GM21367 (cell line): ENCODE data around the gene CTAGE6.
A peak's percentile ranks its signal among the peaks of the same experiment; 100 is the strongest.
"Not testable (repeated sequence)": the region's sequence is repeated elsewhere in the genome, so short reads cannot be mapped to it uniquely, and the experiment has no call there.

Experiments
- ATAC-seq: cut with Tn5 transposase; IDR thresholded peaks from one replicate; pipeline ENCODE4 v1.9.1; 2021; ENCODE audit not compliant: unreplicated experiment

Gene CTAGE6, protein sequence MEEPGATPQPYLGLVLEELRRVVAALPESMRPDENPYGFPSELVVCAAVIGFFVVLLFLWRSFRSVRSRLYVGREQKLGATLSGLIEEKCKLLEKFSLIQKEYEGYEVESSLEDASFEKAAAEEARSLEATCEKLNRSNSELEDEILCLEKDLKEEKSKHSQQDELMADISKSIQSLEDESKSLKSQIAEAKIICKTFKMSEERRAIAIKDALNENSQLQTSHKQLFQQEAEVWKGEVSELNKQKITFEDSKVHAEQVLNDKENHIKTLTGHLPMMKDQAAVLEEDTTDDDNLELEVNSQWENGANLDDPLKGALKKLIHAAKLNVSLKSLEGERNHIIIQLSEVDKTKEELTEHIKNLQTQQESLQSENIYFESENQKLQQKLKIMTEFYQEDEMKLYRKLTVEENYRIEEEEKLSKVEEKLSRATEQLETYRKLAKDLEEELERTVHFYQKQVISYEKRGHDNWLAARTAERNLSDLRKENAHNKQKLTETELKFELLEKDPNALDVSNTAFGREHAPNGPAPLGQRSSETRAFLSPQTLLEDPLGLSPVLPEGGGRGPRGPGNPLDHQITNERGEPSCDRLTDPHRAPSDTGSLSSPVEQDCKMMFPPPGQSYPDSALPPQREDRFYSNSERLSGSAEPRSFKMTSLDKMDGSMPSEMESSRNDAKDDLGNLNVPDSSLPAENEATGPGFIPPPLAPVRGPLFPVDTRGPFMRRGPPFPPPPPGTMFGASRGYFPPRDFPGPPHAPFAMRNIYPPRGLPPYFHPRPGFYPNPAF

DNA sequence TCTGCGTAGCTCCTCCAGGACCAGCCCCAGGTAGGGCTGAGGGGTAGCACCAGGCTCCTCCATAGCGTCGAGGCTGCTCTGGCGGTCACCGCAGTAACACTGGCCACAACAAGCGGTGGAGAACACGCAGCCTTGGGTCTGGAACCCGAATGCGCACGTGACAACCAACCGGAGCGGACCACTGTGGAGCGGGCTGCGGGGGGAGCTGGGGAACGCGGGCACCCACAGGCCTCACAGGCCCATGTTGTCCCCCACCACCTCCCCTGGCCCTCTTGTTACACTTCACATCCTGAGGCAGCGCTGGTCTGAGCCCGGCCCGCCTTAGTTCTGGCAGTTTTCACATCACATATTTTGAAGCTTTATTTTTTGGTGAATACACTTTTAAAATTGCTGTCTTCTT is at the start of gene CTAGE6:
Gene CTAGE6 (minus strand): TSS at position 101 of the 400 bp plus-strand sequence. CDS start 38 bp downstream, at position 63.
- not testable (repeated sequence) for ATAC-seq

DNA sequence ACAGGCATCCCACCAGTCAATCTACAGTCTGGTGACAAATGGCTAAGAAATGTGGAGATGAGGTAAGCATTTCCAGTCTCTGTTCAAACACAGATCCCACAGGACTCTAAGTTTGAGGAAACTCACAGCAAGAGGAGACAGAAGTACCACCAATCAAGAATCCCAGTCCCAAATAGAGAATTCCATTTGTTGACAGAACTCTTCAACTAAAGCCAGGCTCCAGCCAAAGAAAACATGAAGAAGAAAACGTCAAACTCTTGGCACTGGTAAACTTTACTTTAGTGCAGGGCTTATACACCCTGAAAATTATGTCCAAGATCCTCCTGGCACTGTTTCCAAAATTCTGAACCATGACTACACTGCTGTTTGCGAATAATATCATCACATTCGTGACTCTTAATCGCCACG is 49.2 kb upstream of the CTAGE6 start:
- not testable (repeated sequence) for ATAC-seq

GRCh38 chr7:143797896-143798290 is 40.4 kb upstream of the CTAGE6 start:
- ATAC-seq: not testable (repeated sequence)

GRCh38 chr7:143797119-143797895 is 39.8 kb upstream of the CTAGE6 start:
- ATAC-seq: not testable (repeated sequence)

DNA sequence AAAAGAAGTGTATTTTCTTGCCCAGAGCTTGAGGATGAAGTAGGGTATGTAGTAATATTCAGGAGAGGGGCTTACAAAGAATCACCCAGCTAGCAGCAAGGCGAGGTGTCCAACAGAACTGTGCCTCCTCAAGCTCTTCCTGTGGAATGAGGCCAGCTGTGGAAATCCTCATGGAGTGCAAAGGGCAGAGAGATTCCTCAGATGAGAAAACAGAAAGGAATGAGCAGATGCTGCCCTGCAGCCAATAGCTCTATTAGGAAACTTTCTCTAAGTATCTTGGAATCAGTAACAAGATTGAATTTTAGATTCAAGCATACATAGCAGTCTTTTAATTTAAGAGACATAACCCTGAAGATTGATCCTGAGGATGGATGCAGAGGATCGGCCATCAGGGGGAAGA is 38.2 kb upstream of the CTAGE6 start:
- ATAC-seq: not testable (repeated sequence)

GRCh38 chr7:143792633-143793032 is 35.1 kb upstream of the CTAGE6 start:
- not testable (repeated sequence) for ATAC-seq

- not testable (repeated sequence) for ATAC-seq
These were observed 28.1 kb upstream of the CTAGE6 start for GRCh38 chr7:143785415-143786182.

- ATAC-seq: not testable (repeated sequence)
These were observed 22.1 kb upstream of the CTAGE6 start for GRCh38 chr7:143779591-143779990.

DNA sequence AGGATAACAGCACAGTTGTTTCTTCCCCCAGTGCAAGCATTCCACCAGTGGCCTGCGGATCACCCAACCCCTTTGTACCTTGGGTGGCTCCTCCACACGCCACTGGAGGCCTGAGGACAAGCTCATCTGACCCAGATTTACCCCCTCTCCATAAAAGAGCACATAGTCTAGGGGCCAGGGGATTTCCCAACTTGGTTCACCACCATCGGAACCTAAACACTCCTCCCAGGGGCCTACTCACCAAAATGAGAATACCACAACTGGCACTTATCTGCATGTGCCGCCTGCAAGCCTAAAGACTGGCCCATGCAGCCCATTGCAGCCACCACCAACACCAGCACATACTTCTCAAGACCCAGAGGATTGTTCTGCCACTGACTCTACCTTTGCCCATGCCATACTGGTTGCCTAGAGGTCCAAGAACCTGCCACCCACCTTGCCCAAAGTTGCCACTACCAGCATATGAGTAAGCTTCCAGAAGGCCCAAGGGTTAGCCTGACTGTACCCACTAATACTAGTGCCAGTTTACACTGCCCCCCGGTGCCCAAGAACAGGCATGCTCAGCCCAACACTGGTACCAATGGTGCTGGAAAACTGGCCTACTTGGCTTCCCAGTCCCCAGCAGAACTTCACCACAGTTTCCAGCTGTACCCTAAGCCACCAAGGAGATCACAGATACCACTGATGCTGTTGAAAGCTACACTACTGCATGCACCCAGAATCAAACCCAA is 15.4 kb upstream of the CTAGE6 start:
- not testable (repeated sequence) for ATAC-seq

DNA sequence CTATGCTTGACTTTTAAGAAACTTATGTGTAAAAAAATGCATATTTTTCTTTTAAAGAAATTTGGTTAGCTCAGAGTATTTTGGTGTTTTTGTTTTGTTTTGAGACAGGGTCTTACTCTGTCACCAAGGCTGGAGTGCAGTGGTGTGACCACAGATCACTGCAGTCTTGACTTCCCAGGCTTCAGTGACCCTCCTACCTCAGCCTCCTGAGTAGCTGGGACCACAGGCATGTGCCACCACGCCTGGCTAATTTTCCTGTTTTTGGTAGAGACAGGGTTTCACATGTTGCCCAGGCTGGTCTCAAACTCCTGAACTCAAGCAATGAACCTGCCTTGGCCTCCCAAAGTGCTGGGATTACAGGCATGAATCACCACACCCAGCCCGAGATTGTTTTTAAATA is 10.0 kb upstream of the CTAGE6 start:
- not testable (repeated sequence) for ATAC-seq

DNA sequence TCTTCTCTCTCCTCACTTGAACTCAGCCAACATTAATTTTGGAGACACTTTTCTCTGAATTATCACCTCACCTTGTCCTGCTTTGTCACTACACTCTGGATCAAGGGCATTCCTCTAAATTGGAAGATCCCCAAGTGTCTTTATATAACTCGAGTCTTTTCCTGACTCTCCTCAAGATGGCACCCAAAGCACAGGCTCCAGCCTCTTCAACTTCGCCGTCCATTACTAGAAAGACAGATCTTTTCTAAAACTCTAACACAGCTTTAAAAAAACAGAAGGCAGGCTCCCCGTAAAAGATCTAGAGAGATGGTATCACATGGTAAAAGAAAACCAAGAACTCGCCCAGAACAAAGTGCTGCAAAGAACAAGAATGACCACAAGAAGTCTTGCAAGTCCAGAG is 8.2 kb upstream of the CTAGE6 start:
- ATAC-seq: not testable (repeated sequence)

GRCh38 chr7:143763065-143763464 is 5.6 kb upstream of the CTAGE6 start:
- ATAC-seq: not testable (repeated sequence)

DNA sequence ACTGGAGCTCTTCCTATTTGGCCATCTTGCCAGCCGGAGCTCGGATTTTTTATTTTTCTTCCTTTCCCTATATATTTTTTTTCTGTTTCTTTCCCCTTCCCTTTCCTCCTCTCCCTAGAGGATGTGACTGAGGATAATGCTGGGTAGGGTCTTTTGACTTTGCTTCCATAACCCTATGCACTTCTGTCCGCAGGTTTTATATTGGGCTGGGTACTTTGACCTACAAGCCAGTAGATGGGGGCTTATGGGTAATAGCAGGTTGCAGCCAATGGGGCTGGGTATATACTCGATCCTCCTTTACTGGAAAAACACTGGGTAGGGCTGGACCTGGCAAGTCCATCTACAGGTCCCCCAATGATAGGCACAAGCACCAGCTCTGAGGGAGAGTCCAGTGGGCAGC is 12.2 kb downstream of the CTAGE6 start:
- ATAC-seq: not testable (repeated sequence)

DNA sequence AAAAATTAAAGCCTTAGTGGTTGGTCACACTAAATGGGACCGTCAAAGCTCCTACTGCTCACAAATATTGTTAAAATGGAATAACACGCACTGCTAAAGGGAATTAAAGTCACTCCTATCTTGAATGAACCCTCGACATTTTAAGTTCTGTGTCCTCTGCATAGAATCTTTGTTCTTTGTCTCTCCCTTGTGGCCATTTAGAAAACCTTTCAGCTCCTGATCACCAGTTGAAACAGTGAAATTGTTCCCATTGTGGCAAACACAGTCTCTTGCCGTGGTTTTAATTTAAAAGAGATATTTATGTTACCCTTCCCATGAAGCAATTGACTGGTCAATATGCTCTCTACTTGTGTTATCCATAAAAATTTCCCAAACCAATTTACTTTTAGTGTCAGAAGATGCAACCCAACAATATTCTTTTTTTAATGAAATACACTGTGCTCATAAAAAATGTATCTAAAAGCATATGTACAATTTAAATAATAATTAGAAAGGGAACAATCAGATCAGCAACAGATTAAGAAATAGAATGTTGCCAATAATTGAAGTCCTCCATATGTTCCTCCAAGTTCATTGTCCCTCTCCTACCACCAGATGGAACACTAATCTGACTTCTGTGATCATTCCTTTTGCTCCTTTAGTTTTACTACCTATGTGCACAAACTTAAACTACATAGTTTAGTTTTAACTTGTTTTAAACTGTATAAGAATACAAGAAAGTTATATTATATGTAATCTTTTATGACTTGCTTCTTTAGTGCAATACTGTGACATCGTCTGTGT is 20.3 kb downstream of the CTAGE6 start:
- peak; percentile 66 for ATAC-seq

- ATAC-seq: no peak
These were observed 21.5 kb downstream of the CTAGE6 start for GRCh38 chr7:143735962-143736361.

DNA sequence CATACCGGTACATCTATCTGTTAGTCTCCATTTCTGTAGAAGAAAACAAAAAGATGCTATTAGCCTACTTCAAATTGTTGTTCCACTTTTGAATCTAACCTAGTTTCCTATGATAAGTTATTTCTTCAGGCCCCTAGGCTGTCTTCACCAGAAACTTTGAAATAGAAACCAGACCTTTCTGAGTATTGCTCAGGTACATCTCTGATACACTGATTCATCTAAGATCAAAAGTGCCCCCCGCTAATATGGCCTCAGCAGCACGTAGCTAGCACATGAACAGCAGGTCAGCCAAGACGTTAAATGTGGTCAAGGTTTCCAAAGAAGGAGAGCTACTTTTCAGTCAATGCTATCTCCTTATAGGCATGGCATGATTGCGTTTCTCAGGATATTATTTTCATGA is 23.6 kb downstream of the CTAGE6 start:
- no peak for ATAC-seq

DNA sequence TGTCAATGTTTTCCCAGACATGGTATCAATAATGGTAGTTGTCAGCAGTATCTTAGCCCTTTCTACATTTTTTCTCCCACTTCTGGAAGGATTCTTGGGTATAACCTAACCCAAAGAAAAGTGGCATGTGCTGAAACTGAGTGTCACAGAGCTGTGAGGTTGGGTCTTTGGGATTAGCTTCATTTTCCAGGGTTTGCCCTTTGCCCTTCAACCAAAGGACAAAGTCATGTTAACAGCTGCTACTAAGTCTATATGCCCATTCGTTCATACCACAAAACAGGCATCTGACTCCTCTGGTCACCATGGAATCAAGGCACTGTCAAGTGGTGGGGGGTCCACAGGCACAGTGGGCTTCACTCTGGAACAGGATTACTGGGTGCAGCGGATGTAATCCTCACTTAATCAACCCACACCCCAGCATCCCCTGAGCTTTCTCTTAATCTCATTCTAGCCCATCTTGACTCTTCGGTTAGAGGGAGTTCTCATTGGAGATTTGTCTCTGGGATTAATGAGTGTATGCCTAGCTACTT is 29.1 kb downstream of the CTAGE6 start:
- ATAC-seq: no peak

DNA sequence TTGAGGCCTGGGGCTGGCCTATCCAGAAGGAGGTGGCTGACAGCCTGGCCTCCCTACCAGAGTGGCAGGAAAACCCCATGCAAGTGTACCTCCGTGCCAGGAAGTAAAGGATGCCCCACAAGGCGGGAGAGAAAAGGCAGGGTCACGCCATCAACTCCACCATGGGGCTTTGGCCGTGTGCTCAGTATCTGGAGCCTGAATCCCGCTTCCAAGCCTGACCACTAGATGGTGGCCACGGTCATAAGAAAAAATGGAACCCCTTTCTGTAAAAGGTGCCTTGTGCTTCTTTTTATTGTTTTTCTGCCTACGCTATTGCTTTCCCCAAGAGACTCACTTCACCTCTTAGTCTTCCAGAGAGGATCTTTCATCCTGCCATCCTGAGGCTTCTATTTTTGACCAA is 29.9 kb downstream of the CTAGE6 start:
- ATAC-seq: peak; percentile 87

DNA sequence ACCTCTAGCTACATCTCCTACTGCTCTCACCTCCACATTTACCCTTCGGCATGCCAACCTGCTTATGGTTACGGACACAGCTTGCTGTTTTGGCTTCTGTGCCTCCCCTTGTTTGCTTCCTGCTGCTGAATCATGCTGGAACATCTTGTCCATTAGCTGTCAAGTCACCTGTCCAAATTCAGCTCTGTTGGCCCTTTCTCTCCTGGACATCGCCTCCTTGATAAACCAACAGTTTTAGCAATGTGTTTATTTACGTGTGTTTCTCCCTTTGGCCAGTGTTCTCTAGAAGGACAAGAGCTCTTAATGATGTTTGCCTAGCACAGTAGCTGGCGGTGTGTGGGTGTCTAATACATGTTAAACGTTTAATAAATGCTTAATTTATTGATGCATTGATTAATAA is 31.4 kb downstream of the CTAGE6 start:
- not testable (repeated sequence) for ATAC-seq
